SKM-1 (cell line): ENCODE data around the gene TUFM.
"Not testable (repeated sequence)": the region's sequence is repeated elsewhere in the genome, so short reads cannot be mapped to it uniquely, and the experiment has no call there.

Source experiments
- DNase-seq: peaks from one replicate; lab custom pipeline; 2025; ENCODE audit not compliant: unreplicated experiment; lab: John Stamatoyannopoulos, UW

The TUFM gene

GRCh38 chr16:28846080-28846932 lies at the start of gene TUFM:
Gene TUFM (minus strand): TSS chr16:28846348. CDS start chr16:28846269, 79 bp downstream.
- DNase-seq: peak; percentile 96

DNA sequence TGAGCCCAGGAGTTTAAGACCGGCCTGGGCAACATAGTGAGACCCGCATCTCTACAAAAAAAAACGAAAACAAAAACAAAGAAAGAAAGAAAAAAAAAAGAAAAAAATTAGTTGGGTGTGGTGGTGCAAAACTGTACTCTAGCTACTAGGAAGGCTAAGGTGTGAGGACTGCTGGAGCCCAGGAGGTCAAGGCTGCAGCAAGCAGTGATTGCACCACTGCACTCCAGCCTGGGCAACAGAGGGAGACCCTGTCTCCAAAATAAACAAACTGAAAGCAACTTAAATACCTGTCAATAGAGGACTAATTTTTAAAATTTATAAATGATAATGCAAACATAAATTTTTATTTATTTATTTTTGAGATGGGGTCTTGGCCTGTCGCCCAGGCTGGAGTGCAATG lies 49.5 kb upstream of the TUFM start:
- no peak for DNase-seq

DNA sequence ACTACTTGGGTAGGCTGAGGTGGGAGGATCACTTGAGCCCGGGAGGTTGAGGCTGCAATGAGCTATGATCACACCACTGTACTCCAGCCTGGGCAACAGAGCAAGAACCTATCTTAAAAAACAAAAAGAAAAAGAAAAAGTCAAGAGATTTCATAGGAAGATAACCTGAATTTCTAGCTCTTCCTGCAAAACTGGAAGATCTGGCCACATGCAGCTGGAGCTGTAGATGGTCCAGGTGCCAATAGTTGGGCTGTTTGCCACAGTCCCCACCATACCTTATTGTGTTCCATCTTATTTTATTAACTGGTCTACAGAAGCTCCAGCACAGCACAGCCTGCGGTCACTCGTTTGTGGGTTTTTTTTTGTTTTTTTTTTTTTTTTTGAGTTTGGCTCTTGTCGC lies 47.1 kb upstream of the TUFM start:
- no peak for DNase-seq

GRCh38 chr16:28891964-28892890 lies 46.1 kb upstream of the TUFM start:
- no peak for DNase-seq

GRCh38 chr16:28890355-28890754 lies 44.2 kb upstream of the TUFM start:
- not testable (repeated sequence) for DNase-seq

DNA sequence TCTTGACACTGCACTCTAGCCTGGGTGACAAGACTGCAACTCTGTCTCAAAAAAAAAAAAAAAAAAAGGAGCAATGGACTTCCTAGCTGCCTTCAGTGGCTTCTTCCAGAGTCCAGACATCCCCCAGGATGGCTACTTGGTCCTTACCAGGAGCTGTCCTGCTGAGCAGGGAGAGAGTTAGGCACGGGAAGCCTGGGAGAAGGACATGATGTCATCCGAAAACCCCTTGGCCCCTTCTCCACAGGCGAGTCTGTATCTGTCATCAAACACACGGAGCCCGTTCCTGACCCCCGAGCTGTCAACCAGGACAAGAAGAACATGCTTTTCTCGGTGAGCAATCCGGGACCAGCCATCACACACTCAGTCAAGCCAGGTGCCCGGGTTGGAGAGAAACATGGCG lies 40.8 kb upstream of the TUFM start:
- DNase-seq: no peak

GRCh38 chr16:28884045-28884444 lies 37.9 kb upstream of the TUFM start:
- DNase-seq: no peak

- no peak for DNase-seq
Observed at GRCh38 chr16:28883221-28883996, 37.3 kb upstream of the TUFM start.

DNA sequence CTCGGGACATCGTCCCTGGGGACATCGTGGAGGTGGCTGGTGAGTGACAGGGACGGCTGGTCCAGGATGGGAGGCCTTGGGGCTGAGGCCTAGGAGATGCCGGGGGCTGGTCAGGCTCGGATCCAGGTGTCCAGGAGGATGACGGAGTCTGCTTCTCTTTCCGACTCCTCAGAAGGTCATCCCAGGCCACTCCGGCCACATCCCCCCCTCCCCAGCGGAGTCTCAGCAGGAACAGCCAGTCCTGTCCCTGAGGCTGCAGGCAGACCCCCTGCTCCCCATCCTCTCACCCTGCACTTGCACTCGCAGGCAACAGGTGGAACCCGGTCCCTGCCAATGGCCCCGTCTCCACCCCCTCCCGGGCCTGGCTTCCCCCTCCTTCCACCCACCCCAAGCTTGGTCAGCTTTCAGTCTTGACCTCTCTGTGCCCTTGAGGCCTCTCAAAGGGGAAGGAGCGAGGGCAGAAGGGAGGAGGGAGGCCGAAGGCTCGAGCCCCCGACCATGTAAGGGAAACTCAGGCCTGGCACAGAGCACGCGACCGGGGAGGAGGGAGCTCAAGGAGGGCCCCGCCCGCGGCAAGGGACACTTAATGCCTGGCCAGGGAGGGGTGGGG lies 36.5 kb upstream of the TUFM start:
- DNase-seq: no peak

DNA sequence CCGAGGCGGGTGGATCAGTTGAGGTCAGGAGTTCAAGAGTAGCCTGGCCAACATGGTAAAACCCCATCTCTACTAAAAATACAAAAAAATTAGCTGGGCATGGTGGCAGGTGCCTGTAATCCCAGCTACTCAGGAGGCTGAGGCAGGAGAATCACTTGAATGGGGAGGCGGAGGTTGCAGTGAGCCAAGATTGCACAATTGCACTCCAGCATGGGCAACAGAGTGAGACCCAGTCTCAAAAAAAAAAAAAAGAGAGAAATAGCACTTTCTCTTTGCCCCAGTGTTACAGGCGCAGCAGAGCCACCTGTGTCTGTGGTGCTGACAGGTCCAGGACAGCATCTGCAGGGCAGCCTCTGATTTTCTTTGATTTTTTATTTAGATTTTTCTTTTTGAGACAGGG lies 35.4 kb upstream of the TUFM start:
- DNase-seq: not testable (repeated sequence)

- no peak for DNase-seq
Observed at GRCh38 chr16:28880955-28881354, 34.8 kb upstream of the TUFM start.

DNA sequence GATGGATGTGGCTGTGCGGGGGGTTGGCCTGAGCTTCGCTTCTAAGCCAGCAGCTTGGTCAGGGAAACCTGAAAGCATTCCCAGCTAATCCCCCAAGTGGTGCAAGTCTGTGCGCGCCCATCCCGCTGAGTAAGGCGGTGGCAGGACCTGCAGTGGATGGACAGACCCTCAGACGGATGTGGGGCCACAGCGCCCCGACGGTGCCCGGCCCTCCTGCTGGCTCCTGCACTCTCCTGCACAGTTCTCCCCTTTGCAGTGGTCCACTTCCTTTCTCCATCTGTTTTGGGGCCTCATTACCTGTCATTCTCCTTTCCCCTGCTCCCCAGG lies 34.4 kb upstream of the TUFM start:
- DNase-seq: no peak

DNA sequence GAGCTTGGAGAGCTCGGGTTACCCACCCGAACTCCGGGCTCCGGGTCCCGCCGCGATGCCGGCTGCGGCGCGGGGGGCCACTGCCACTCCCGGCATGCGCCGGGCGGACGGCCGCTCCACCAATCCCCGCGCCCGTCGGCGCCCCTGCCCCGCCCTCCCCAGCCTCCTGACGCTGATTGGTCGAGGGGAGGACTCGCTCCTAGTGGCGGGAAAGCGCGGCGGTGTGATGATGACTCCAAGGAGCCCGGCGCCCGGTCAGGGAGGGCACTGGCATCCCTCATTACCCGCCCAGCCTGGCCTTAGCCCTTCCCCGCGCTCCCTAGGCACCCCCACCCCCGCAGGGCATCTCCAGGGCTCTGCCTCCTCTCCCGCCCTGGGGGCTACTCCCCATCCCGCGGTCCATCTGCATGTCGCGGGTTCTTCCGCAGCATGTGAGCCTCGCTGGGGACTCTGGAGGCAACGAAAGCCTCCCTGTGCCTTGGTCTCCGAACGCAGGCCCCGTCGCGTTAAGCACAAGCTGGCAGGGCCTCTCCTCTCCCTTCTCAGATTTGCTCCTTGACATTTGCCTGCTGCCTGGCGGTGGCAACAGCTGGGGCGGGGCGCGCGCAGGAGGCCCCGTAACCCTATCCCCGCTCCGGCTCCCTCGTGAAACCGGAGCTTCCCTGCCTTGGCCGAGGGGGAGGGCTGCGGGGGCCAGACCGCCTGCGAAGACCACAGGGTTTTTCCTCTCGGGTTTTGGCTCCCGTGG lies 33.9 kb upstream of the TUFM start:
- DNase-seq: peak; percentile 66

GRCh38 chr16:28879261-28879840 lies 33.2 kb upstream of the TUFM start:
- DNase-seq: no peak

GRCh38 chr16:28878083-28878926 lies 32.2 kb upstream of the TUFM start, which contains the start of gene ATP2A1:
Gene ATP2A1 (plus strand): TSS chr16:28878488. CDS start chr16:28878672, 184 bp downstream.
- DNase-seq: no peak

DNA sequence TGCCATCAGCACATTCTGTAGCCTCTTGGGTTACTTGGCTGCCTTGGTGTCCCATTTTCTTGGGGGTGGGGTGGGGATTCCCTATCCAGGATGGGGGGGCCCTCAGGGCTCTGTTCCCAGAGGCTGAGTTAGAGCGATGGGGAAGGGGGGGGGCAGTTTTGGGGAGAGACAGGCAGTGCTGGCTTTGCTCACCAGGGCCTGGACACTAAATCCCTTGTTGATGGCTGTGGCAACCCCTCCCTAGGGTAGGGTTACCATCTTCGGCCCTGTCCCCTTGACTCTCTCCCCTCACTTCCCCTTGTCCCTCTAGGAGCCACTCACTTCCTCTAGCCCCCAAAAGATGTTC lies 31.5 kb upstream of the TUFM start:
- no peak for DNase-seq

GRCh38 chr16:28876973-28877654 lies 31.0 kb upstream of the TUFM start:
- no peak for DNase-seq

- no peak for DNase-seq
Observed at GRCh38 chr16:28876019-28876659, 30.0 kb upstream of the TUFM start.
